Neural cell (in vitro differentiated cells): ENCODE results near the gene SNRNP40.

Experiments
- TF ChIP-seq, protein P1 (sequence below): fragments of 450-650 bp; IDR thresholded peaks from 2 replicates; pipeline ENCODE4 v1.5.1; 2014; ENCODE audit warnings: antibody characterized with exemption, mild to moderate bottlenecking, moderate library complexity; ENCODE audit not compliant: poor library complexity, severe bottlenecking
- TF ChIP-seq, protein P2 (sequence below): IDR thresholded peaks from 2 replicates; pipeline ENCODE4 v1.6.1; 2012; ENCODE audit warnings: borderline replicate concordance

DNA sequence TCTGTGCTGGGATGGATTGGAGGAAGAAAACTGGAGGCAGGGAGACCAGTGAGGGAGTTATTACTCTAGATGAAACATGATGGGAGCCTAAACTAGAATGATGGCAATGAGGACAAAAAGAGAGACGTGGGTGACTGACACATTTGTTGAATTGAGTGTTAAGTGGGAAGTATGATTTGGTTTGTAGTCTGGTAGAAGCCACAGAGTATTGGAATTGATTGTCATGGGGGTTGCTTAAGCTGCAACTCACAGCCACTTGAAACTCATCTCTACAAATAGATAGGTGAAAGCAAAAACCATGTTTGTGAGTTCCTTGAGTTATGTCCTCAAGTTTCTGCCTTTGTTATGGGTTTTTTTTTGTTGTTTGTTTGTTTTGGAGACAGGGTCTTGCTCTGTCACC lies 47.9 kb upstream of the SNRNP40 start:
- TF ChIP-seq, protein P1, sequence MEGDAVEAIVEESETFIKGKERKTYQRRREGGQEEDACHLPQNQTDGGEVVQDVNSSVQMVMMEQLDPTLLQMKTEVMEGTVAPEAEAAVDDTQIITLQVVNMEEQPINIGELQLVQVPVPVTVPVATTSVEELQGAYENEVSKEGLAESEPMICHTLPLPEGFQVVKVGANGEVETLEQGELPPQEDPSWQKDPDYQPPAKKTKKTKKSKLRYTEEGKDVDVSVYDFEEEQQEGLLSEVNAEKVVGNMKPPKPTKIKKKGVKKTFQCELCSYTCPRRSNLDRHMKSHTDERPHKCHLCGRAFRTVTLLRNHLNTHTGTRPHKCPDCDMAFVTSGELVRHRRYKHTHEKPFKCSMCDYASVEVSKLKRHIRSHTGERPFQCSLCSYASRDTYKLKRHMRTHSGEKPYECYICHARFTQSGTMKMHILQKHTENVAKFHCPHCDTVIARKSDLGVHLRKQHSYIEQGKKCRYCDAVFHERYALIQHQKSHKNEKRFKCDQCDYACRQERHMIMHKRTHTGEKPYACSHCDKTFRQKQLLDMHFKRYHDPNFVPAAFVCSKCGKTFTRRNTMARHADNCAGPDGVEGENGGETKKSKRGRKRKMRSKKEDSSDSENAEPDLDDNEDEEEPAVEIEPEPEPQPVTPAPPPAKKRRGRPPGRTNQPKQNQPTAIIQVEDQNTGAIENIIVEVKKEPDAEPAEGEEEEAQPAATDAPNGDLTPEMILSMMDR: no peak
- TF ChIP-seq, protein P2, sequence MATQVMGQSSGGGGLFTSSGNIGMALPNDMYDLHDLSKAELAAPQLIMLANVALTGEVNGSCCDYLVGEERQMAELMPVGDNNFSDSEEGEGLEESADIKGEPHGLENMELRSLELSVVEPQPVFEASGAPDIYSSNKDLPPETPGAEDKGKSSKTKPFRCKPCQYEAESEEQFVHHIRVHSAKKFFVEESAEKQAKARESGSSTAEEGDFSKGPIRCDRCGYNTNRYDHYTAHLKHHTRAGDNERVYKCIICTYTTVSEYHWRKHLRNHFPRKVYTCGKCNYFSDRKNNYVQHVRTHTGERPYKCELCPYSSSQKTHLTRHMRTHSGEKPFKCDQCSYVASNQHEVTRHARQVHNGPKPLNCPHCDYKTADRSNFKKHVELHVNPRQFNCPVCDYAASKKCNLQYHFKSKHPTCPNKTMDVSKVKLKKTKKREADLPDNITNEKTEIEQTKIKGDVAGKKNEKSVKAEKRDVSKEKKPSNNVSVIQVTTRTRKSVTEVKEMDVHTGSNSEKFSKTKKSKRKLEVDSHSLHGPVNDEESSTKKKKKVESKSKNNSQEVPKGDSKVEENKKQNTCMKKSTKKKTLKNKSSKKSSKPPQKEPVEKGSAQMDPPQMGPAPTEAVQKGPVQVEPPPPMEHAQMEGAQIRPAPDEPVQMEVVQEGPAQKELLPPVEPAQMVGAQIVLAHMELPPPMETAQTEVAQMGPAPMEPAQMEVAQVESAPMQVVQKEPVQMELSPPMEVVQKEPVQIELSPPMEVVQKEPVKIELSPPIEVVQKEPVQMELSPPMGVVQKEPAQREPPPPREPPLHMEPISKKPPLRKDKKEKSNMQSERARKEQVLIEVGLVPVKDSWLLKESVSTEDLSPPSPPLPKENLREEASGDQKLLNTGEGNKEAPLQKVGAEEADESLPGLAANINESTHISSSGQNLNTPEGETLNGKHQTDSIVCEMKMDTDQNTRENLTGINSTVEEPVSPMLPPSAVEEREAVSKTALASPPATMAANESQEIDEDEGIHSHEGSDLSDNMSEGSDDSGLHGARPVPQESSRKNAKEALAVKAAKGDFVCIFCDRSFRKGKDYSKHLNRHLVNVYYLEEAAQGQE: no peak
